GM12801 (cell line): ENCODE data around the gene SOX4.

Experiments used
- TF ChIP-seq, protein P1 (sequence below): IDR thresholded peaks from one replicate; pipeline ENCODE4 v1.5.1; 2011; ENCODE audit warnings: control low read depth; ENCODE audit not compliant: insufficient read length; ENCODE audit errors: extremely low read depth

SOX4 gene

DNA sequence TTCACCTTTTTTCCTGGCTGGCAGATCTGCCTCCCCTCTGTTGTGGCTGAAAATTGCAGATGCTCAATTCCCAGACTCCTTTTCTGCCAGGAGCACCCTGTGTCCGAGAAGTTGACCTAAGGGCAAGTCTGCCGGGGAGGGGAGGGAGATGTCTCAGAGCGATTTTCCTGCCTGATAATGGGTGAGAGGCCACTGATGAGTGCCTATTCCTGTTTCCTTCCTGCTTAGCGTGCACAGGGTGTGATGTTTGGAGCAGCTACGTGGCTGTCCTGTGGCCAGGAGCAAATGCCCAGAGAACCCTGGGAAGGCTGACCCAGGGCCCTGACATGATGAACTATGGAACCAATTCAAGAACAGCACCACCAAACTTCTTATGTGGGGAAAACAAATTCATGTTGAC lies 22.5 kb downstream of the SOX4 start:
- TF ChIP-seq, protein P1, sequence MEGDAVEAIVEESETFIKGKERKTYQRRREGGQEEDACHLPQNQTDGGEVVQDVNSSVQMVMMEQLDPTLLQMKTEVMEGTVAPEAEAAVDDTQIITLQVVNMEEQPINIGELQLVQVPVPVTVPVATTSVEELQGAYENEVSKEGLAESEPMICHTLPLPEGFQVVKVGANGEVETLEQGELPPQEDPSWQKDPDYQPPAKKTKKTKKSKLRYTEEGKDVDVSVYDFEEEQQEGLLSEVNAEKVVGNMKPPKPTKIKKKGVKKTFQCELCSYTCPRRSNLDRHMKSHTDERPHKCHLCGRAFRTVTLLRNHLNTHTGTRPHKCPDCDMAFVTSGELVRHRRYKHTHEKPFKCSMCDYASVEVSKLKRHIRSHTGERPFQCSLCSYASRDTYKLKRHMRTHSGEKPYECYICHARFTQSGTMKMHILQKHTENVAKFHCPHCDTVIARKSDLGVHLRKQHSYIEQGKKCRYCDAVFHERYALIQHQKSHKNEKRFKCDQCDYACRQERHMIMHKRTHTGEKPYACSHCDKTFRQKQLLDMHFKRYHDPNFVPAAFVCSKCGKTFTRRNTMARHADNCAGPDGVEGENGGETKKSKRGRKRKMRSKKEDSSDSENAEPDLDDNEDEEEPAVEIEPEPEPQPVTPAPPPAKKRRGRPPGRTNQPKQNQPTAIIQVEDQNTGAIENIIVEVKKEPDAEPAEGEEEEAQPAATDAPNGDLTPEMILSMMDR, result no peak

DNA sequence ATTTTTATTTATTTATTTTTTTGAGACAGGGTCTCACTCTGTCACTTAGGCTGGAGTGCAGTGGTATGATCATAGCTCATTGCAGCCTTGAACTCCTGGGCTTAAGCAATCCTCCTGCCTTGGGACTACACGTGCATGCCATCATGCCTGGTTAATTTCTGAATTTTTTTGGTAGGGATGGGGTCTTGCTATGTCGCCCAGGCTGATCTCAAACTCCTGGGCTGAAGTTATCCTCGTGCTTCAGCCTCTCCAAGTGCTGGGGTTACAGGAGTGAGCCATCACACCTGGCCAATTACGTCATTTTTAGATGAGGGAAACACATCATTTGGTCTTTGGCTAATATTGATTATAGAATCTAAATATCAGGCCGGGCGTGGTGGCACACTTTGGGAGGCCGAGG lies 32.1 kb downstream of the SOX4 start:
- TF ChIP-seq, protein P1, result no peak

DNA sequence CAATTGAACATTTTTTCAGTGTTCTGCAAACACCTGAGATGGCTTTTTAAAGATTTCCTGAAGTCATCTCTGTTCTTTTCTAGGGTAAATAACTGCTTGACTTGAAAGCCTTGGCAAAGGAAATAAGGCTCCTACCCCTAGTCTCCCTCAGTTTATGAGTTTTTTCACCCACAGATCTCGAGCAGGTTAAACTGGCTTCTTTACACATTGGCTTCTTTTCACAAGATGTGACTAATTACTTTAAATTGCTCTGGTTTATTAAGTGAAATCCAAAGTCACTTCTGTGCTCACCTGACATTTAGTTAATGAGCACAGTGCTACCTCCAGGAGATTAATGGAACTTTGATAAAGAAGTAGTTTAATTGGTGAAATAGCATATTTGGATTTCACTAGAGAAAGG lies 33.2 kb downstream of the SOX4 start:
- TF ChIP-seq, protein P1, result no peak

DNA sequence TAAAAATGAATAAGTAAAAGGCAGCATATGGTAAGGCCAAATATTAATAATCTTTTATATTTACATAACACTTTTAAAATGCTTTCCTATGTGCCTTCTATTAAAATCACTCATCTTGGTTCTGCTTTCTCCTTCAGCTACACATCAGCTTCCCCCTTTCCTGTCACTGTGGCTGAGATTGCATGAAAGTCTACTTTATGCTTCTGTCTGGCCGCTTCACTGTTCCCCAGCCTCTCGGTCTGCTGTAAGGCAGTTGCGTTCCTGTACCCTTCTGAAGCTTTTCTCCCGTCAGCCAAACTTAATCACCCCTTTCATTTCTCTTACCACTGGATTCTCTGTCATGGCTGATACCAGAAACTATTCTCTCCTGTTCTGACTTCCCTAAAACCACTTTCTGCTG lies 34.6 kb downstream of the SOX4 start:
- TF ChIP-seq, protein P1, result no peak

DNA sequence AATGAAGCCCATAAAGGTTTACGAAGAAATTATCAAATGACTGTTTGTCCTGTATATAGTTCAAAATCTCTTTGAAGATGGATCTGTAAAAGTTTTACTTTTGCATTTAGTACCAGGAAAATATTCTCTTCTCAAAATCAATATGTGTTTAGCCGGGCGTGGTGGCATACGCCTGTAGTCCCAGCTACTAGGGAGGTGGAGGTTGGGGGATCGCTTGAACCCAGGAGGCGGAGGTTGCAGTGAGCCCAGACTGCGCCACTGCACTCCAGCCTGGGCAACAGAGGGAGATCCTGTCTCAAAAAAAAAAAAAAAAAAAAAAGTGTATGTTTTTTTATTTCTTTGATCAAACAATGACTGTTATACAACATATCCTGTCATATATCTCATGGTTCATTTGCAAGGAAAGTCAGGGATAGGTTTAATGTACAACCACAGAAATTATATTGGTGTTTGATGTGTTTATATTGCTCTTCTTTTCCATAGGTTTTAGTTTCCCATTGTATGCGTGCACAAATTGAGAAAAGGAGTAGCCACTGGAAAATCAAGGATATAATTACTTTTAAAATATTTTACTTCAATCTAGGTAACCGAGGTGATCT lies 40.1 kb downstream of the SOX4 start:
- TF ChIP-seq, protein P1, result no peak

DNA sequence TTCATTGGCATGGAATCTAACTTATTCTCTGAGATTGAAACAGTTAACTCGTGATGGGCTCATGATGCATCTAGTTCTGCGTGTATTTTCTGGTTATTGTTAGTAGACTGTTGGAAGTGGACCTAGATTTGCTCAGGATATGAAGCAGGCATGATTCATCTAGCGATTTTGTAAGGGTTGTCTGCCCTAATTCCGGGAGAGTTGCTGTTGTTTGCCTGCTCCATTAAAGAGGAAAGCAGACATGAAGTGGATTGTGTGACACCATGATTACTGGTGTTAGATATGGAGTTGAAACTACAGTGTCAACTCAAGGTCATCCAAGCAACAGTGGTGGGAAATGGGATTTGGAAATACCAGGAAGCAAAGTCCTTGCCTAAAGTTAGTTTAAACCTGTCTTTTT lies 41.0 kb downstream of the SOX4 start:
- TF ChIP-seq, protein P1, result no peak

DNA sequence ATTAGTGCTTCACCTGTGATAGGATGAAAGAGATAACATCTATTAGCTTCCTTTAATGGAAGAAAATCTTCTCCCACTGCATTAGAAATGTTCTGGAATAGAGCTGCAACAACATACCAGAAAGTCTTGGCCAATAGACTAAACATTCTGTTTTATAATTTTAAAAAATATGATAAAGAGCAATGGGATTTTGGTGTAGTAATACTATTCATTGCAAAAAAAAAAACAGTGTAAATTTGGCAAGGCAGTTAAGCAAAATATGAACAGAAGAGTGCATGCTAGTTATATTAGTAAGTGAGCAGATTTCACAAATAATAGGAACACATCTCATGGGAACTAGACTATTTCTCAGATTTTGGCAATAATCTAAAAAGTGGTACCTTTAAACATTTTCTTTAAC lies 43.3 kb downstream of the SOX4 start:
- TF ChIP-seq, protein P1, result no peak
